NCI-H2227 treated with DMSO at 0.1 percent for 48 hours (cell line): ENCODE results near the gene ADGRB2.

Experiments used
- DNase-seq: peaks from one replicate; lab custom pipeline; 2025; lab: John Stamatoyannopoulos, UW

ADGRB2 gene

GRCh38 chr1:31702836-31703404 lies 61.2 kb downstream of the ADGRB2 start:
- no peak for DNase-seq

GRCh38 chr1:31701091-31701736 lies 62.9 kb downstream of the ADGRB2 start:
- DNase-seq: peak; percentile 34

- DNase-seq: no peak
Measured at GRCh38 chr1:31700468-31701090, 63.6 kb downstream of the ADGRB2 start.

DNA sequence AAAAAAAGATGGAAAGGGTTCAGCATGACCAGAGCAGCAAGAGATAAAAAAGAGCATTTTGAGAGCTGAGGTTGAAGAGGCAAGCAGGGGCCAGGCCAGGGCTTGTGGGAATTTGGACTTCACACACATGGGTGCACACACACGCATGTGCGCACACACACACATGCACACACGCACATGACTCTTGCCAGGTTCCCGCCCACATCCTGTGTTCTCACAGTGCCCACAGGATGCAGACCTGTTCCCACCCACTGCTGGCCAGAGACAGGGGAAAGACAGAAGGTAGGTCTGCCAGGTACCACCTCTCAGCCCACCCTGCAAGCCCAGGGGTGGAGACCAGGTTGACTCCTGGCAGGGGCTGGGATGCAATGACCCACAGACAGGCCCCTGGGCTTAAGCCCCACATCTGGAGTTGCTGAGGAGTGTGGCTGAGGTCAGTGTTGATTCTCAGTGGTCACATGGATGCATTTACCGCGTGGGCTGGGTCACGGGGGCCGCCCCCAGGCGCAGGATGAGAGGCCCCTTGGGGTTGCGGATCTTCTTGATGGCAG lies 64.7 kb downstream of the ADGRB2 start:
- DNase-seq: no peak

DNA sequence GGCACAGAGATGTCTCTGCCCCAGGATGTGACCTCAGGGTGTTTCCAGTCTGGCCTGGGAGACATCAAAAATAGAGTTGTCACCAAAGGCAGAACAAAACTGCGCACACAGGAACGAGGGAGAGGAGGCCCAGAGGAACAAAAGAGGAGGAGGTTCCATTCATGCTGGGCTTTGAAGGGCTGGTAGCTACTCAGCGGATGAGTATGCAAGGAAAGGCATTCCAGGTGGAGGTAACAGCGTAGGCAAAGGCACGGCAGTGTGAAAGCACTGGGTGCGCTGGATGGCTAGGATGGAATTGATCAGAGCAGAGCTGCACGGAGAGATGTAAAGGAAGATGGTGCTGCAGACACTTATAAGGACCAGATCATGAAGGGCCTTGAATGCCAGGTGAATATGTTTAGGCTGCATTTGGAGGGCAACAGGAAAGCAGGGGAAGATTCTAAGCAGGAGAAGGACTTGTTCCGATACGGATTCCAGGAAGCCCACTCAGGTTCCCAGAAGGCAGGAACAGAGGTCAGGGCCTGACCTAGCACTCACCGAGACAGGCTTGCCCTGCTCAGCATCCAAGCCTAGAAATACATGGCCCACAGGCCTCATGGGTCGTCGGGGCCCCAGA lies 66.7 kb downstream of the ADGRB2 start:
- DNase-seq: no peak

DNA sequence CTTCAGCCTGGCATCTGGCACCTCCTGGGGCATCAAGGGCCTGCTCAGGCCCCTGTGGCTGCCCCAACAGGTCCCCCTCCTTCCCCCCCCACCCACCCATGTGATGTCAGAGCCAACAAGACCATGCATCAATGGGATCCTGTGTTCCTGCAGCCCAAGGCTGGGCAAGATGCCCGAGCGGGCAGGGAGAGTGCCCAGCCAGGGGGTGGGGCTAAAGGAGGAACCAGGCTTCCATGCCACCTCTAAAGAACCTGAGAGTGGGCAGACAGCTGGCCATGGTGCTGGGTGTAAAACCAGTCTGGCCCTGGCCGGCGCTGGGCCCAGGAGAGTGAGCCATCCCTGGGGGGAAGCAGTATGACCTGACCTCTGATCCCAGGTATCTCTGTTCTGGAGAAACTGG lies 67.9 kb downstream of the ADGRB2 start:
- no peak for DNase-seq

GRCh38 chr1:31695327-31695726 lies 68.8 kb downstream of the ADGRB2 start:
- DNase-seq: no peak

DNA sequence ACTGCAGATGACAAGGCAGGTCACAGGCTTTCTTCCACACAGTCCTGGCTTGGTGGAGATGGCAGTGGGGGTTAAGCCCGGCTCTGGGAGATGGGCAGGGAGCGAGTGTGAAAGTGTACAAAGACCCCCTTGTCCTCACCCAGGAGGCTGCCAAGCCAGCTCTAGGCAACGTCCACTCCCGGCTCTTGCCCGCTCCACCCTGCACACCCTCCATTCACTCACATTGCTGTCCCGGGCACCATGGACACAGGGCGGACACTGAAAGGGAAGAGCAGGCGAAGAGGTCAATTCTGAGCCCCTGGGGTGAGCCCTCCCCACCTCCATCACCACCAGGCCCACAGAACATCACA lies 69.2 kb downstream of the ADGRB2 start:
- DNase-seq: no peak

DNA sequence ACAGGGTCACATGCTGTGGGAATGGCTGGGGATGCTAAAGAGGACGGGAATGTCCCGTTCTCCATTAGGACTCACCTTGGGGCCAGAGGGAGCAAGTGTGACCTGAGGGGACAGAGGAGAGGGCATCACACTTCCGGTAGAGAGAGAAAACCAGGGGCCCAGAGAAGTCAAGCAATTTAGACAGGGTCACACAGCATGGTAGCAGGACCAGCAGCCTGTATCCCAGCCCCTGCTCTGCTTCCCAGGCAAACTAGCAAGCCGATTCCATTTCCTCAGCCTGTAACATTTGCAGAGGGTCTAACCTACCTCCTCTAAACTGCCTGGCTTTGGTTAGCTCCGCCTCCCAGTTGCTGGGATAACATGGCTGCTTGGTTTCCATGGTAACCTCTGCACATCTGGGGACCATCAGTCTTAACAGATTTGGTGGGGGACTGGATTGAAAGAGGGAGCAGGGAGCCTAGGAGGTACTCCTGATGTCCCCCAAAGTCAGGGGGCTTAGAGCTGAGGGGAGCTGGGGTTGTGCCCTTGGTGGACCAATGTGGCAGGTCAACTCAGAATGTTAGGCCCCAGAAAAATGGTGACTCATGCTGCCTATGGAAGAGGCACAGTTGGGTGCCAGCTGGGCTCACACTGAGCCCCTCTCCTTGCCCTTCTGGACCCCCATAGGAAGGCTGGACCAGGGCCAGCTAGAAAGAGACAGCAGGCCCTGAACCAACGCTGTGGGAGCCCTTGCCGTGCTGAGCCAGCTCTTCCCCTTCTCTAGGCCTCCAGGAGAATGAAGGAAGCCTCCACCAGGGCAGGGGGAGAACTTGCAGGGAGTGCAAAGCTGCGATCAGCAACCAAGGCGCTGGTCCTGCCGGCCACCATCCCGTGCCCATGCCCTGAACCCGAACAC lies 69.8 kb downstream of the ADGRB2 start:
- DNase-seq: no peak

GRCh38 chr1:31693231-31693630 lies 70.9 kb downstream of the ADGRB2 start:
- DNase-seq: no peak

- no peak for DNase-seq
Measured at GRCh38 chr1:31691951-31692350, 72.2 kb downstream of the ADGRB2 start.

DNA sequence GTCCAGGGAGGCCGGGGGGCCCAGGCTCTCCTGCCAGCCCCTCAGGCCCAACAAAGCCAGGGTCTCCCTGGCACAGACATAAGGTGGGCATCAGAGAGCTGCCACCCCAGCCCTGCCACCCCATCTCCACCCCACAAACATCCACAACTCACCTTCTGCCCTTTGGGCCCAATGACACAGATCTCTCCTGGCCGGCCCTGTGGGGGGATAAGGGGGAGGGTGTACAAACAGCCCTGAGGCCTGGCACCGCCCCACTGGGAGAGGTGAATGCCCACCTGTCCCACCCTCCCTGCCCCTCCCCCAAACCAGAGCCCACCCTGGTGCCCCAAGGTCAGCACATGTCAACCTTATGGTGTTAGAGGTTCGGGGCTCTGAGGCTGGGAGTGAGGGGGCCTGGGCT lies 72.7 kb downstream of the ADGRB2 start:
- no peak for DNase-seq

- DNase-seq: no peak
Measured at GRCh38 chr1:31690921-31691320, 73.2 kb downstream of the ADGRB2 start.

GRCh38 chr1:31689854-31690253 lies 74.3 kb downstream of the ADGRB2 start:
- DNase-seq: no peak

GRCh38 chr1:31689379-31689778 lies 74.8 kb downstream of the ADGRB2 start:
- no peak for DNase-seq

DNA sequence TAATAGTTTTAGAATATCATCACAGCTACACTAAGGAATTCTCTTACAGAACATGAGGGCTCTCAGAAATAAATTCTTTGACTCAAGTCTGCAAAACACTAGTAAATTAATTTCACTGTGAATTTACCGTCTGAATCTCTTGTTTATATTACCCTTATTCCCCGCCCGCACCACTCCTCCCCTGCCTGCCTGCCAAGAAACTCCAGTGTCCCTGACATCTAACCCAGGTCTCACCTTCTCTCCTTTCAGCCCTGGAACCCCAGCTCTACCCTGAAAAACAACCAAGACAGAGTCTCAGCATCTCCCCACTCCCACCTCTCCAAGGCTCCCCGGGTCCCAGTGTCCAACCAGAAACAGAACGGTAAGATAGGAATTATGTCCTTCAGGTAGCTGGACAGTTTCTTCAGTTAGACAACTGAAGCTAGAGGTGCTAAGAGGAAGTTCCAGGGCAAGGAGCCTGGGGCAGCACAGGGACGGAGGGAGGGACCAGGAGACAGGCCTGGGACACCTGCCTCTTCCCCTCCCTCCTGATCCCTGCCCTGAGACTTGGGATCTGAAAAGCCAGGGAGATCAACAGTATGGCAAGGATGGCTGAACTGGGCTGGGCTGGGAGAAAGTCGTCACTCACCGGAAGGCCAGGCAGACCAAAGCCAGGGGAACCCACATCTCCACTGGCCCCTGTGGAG lies 75.8 kb downstream of the ADGRB2 start:
- DNase-seq: no peak

DNA sequence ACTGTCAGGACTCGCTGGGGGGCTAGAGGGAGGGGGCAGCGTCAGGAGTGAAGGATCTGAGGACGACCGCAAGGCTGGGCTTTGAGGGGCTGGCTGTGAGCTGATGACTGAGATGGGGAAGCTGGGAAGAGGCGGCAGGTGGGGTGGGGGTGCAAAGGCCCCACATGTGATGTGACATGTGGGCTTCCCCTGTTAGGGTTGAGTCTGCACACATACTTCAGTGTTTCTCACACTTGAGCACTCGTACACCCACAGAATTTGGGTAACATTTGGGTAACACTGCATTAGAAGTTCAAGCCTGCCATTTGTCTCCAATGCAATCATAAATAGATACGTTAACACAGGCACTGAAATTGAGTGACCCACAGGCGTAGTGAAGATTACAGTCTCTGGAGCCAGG lies 76.5 kb downstream of the ADGRB2 start:
- no peak for DNase-seq

GRCh38 chr1:31685795-31686194 lies 78.3 kb downstream of the ADGRB2 start:
- DNase-seq: no peak

- DNase-seq: no peak
Measured at GRCh38 chr1:31683997-31684396, 80.1 kb downstream of the ADGRB2 start.

- no peak for DNase-seq
Measured at GRCh38 chr1:31681415-31681814, 82.7 kb downstream of the ADGRB2 start.

DNA sequence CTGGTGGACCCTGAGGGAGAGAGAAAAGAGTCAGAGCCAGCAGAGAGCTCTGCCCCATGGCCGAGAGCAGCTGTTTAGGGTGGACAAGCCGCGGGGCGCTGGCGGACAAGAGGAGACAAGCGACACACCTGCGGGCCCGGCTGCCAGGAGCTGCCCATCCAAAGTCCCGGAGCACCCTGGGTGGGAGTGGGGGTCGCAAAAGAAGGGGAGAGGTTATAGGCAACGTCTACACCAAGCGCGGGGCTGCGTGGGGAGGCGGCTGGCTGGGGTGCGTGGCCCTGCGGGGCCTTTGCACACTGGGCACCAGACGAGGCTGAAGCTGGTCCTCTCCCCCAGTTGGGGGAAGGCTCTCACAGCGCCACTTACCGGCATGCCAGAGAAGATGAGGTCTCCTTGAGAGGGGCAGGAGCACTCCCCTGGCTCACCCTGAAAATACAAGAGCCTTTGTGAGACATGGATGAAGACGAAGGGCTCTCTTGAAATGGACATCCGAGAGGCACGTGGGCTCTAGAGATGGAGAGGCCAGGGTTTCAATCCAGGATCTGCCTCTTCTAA lies 84.4 kb downstream of the ADGRB2 start:
- no peak for DNase-seq
